HG03066 (cell line): ENCODE results near the gene KLHL8.

Experiments used
- ATAC-seq: cut with Tn5 transposase; IDR thresholded peaks from one replicate; pipeline ENCODE4 v1.9.1; 2021; ENCODE audit warnings: low read depth; ENCODE audit not compliant: unreplicated experiment

KLHL8 gene

DNA sequence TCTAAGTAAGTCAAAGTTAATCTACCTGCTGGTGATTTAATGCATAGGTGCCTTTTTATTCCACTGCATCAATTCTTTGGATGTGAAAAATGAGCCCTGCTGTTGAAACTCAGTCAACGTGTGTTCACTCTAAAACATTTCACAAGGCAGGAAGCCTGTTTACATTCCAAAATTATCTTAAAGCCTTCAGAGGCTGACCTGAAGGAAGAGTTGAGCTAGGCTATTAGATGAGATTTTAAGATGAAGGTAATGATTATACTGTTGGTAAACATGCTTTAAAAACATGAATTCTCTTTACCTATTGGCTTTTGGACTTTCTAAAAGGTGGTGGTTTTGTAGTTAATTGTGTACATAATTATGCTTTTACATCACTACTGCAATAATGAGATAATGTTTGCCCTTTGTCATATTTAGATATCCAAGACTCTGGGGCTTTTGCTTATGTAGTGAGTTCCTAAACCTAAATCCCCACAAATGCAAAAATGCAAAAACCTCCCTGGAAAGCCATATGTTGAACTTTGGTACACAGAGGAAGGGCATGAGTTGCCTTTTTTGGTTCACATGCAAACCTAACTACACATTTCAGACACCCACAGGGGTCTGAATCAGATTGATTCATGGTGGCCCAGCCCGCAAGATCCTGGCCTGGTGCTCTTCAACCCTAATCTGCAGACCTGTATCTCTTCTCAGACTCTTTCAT is 92.3 kb downstream of the KLHL8 start:
- ATAC-seq = no peak

DNA sequence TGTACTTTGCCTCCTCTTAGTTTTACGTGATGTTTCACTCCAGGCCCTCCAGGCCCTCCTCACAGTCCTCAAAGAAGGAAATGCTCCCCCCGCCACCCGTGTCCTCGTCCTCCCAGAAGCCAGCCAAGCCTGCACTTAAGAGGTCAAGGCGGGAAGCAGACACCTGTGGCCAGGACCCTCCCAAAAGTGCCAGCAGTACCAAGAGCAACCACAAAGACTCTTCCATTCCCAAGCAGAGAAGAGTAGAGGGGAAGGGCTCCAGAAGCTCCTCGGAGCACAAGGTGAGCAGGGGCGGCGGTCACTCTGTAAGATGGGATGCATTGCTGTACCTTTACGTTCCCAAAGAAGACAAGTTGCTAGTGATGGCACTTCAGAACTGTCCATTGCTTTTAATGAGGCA is 94.4 kb downstream of the KLHL8 start:
- no peak for ATAC-seq

DNA sequence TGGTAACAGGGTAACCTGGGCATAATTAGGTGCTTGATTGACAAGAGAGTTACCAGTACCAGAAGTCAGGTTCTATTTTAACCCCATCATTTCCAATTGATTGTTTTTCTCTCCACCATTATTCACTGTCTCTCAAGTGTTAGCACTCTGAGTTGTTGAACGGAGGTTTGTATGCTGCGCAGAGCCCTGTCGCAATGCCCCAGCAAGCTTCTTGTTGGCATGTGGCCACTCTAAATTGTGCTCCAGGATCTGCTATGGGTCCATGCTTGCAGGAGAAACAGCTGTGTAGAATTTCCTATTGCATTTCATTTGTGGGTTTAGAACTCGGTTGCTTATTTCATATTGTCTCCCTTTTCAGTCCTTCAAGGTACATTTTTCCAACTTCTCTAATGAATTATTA is 98.2 kb downstream of the KLHL8 start:
- ATAC-seq = no peak

DNA sequence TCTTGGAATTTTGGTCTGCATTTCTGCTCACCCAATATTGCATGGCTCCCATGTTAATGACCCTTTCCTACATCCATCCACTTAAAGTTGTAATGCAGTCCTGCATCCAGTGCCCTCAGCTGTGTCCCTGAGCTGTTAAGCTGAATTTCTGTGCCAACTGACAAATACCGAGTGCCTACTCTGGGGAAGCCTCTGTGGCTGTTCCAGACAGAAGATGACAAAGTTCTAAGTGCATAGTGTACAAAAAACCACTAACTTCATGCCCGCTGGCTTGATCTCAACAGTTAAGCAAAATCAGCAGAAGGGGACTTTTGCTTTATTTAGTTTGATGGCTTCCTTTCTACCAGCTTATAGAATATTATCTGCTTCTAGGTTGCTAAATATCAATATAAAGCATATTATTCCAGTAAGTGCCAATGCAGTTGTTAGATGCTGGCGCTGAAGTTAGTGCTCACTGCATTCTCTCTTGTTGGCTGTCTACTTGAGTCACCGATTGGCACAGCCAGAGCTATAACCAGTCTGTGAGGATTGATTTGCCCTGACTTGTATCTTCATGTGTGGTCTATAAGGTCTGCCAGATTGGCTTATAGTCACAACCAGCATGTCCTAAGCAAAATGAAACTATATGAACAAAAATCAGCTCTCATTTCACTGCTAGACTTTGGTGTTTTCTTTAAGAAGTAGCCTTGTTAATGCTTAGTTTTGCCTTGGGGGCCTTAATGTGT is 98.9 kb downstream of the KLHL8 start:
- ATAC-seq = no peak

DNA sequence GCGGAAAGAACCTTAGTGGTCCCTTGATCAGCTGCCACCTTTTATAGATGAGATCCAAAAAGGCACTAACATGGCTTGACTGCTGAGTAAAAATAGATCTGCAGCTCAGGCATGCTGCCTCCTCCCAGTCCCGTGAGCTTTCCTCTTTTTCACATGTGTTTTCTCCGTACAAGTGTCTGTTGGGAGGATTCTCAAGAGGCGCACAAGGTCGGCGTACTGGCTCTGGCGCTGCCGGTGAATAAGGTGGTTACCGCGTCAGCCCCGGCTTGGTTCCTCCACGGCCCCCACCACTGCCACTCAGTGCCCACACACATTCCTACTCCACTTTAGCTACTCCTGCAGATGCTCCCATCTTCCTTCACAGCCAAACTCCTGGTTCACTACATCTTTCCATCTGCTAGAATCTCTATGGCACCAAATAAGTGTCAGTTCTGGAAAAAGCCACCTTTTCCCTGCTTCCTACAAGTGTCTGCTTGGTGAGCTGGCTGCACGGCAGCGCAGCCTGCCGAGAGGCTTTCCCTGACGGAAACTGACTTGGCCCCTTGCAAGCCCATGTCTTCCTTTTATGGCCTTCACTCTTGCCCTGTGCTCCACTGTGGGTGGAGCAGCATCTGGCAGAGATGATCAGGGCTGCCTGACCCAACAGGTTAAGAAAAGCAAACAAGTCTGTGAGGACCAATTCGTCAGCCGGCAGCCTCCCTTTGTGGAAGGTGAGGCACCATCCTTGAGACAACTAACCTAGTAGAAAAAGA is 99.8 kb downstream of the KLHL8 start:
- ATAC-seq = no peak

DNA sequence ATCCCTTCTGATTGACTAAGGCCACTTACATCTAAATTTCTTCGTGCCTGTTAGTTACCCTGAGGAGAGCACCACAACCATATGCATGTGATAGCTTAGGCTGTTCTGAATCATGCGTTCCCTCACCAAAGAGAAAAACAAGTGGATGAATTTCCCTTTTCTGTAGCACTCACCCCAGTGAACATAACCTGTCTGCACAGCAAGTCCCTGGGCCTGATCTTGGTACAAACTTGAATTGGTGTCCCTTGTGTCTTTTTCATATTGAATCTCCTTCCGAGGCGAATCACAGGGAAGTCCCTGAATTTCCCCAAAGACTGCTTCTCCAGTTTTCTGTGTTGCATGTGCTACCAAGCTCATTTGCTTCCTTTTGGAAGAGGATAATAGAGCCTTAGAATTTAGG is 100.4 kb downstream of the KLHL8 start:
- ATAC-seq = no peak

DNA sequence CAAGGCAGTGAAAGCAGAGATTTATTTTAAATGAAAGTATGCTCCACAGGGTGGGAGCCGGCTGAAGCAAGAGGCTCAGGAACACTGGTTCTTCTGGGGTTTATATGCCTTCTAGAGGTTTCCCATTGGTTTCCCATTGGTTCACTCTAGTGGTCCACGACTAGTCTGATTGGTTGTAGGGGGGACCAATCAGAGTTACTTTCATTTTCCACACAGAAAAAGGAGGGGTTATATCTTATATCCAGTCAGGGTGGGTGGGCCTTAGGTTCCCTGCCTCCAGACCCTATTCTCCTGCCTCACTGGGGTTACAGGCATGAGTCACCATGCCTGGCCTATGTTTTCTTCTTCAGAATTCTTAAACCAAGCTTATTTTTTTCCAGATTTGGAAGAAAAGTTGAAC is 101.6 kb downstream of the KLHL8 start:
- ATAC-seq = no peak

DNA sequence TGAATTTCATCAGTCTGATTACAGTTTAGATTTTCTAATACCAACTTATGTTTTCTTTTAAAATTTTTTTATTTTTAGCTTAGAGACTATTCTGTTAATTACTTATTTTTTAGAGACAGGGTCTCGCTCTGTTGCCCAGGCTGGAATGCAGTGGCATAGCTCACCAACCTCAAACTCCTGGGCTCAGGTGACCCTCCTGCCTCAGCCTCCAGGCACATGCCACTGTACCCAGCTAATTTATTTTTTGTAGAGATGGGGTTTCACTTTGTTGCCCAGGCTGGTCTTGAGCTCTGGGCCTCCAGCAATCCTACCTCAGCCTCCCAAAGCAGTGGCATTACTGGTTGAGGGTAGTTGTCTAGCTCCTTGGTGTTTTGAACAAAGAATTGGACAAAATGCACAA is 102.0 kb downstream of the KLHL8 start:
- ATAC-seq = no peak

DNA sequence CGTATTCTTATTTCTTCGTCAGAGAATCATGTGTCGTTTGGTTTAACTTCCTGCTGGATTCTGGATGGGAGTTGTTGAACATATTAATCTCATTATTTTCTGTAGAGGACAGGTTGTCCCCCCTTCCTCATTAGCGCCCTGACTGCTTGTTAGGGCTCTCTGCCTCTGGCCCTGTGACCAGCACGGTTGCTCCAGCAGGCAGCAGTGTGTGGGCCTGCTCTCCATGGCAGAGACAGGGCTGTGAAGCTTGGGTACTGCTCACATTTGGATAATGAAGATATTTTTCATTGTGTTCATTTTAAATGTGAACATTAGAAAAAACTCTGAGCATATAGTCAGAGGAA is 102.7 kb downstream of the KLHL8 start:
- no peak for ATAC-seq

DNA sequence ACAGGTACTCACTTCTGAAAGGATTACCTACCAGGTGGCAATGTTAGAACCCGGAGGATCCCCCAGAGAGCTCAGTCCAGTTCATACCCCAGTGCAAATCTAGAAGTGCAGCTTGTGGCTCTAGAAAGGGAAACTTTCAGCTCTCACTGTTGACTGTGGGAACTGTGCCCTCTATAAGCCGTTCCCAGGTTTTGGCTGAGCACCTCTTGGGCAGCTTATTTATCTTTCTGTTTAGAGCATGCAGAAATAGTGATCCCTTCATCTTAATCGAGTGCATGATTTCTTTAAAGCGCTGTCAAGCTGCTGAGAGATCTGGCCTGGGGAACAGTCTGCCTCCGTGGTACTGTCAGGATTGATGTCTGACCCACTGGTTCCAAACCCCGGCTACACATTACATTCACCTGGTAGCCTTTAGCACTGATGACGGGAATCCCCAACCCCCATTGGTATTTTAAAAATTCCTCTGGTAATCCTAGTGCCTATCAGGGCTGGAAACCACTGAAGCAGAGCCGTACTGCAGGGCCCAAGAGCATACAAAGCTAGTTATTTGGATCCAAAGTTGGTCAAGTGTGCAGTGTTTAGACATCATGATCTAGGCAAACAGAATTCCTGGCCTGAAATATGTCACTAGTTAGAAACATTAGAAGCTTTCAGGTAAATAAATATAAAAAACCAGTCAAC is 103.2 kb downstream of the KLHL8 start:
- no peak for ATAC-seq

DNA sequence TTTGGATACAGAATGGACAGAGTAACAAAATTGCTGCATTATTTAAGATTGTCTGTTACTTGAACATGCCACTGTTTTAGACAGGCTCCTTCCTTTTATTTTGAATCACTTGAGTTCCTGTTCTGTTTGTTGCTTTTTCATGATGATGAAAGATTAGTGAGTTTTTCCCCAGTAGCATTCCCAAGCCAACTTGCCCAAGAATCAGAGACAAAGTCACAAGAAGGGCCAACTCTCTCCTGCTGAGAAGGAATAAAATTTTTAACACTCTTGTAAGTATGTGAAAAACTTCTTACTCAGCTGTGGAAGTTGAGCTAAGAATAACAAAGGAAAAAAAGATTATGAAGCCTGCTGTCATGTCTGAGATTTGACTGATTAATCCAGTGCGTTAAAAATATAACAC is 104.2 kb downstream of the KLHL8 start:
- ATAC-seq = no peak

DNA sequence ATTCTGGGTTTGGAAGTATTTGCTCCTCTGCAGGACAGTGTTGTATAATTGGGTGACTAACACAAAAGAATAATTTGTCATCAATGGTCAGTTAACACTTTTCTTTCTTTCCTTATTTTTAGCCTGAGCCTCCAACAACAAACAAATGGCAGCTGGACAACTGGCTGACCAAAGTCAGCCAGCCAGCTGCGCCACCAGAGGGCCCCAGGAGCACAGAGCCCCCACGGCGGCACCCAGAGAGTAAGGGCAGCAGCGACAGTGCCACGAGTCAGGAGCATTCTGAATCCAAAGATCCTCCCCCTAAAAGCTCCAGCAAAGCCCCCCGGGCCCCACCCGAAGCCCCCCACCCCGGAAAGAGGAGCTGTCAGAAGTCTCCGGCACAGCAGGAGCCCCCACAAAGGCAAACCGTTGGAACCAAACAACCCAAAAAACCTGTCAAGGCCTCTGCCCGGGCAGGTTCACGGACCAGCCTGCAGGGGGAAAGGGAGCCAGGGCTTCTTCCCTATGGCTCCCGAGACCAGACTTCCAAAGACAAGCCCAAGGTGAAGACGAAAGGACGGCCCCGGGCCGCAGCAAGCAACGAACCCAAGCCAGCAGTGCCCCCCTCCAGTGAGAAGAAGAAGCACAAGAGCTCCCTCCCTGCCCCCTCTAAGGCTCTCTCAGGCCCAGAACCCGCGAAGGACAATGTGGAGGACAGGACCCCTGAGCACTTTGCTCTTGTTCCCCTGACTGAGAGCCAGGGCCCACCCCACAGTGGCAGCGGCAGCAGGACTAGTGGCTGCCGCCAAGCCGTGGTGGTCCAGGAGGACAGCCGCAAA is 106.0 kb downstream of the KLHL8 start:
- no peak for ATAC-seq

DNA sequence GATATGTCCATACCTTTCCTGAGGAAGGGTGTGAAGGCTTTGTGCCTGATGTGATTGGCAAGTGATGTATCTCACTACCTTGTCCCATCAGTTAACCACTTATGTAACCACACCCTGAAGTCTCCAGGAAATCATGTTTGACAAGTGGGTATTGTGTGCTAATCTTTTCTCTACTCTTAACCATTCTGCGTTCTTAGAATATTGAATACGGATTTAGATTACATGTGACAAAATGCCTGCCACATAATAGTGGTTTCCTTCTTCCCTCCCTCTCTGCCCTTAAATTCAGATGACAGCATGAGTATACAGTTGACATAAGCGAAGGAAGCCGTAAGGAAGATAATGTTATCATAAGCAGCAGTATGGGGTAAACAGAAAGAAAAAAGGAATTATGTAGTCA is 108.4 kb downstream of the KLHL8 start:
- ATAC-seq = no peak
